Liver (tissue), 3 donors: ENCODE results near the gene SLC30A10.

Experiments used
- ATF3 ChIP-seq: IDR thresholded peaks from 2 replicates; pipeline ENCODE4 v1.6.1; 2016; ENCODE audit warnings: antibody characterized with exemption
- CTCF ChIP-seq: fragments of 150-350 bp; IDR thresholded peaks from 2 replicates; pipeline ENCODE4 v1.5.1; 2017; ENCODE audit warnings: improper control_type of control experiment, low read depth, low read length; ENCODE audit not compliant: missing input control
- FOXA1 ChIP-seq: IDR thresholded peaks from 2 replicates; pipeline ENCODE4 v1.6.1; 2016; ENCODE audit warnings: antibody characterized with exemption
- HNF4A ChIP-seq, 2 donors: conservative IDR thresholded peaks; 2 replicates each; pipeline ENCODE4 v1.6.1; 2016; ENCODE audit warnings: antibody characterized with exemption in 2 of 2, mild to moderate bottlenecking in 2 of 2
- MAX ChIP-seq: IDR thresholded peaks from 2 replicates; pipeline ENCODE4 v1.6.1; 2016; ENCODE audit warnings: antibody characterized with exemption
- RAD21 ChIP-seq, 2 donors: IDR thresholded peaks; 2 replicates each; pipeline ENCODE4 v1.6.1; 2016; ENCODE audit warnings: antibody characterized with exemption in 2 of 2, mild to moderate bottlenecking in 2 of 2
- REST ChIP-seq: IDR thresholded peaks from 2 replicates; pipeline ENCODE4 v1.6.1; 2016; ENCODE audit warnings: antibody characterized with exemption, mild to moderate bottlenecking
- SP1 ChIP-seq: IDR thresholded peaks from 2 replicates; pipeline ENCODE4 v1.6.1; 2018; ENCODE audit warnings: antibody characterized with exemption, mild to moderate bottlenecking
- TAF1 ChIP-seq: conservative IDR thresholded peaks from 2 replicates; pipeline ENCODE4 v1.6.1; 2016; ENCODE audit warnings: antibody characterized with exemption, mild to moderate bottlenecking
- YY1 ChIP-seq: IDR thresholded peaks from 2 replicates; pipeline ENCODE4 v1.6.1; 2016; ENCODE audit warnings: antibody characterized with exemption, mild to moderate bottlenecking
- ZBTB33 ChIP-seq: IDR thresholded peaks from 2 replicates; pipeline ENCODE4 v1.6.1; 2016; ENCODE audit warnings: antibody characterized with exemption
- donor health status: healthy.
- donor health status: healthy.

GRCh38 chr1:219931033-219931432 lies 2.7 kb upstream of the SLC30A10 start:
- peak; percentile 54 for TF ChIP-seq REST
- peak; percentile 83 for TF ChIP-seq TAF1
- no peak for TF ChIP-seq CTCF
- TF ChIP-seq FOXA1 = no peak
- TF ChIP-seq SP1 = peak; percentile 51
- peak; percentile 35 for TF ChIP-seq ZBTB33
- TF ChIP-seq RAD21 (IDR thresholded peaks at IDR 0.05) = peak; percentile 35 to 54
- TF ChIP-seq ATF3 = peak; percentile 16
- peak; percentile 65 to 73 for TF ChIP-seq HNF4A (conservative IDR thresholded peaks at IDR 0.05)
- peak; percentile 58 for TF ChIP-seq MAX
- peak; percentile 74 for TF ChIP-seq YY1
